Measurements from ENCODE around the gene ARID3A. TPM values are rescaled to one million over a fixed set of nuclear protein-coding genes. Genes with fewer than 3 reads are reported as not detected.

ARID3A gene
- total and polyA plus RNA-seq, 7 donors, result 2.3 to 6.7 (median 4.2) TPM

DNA sequence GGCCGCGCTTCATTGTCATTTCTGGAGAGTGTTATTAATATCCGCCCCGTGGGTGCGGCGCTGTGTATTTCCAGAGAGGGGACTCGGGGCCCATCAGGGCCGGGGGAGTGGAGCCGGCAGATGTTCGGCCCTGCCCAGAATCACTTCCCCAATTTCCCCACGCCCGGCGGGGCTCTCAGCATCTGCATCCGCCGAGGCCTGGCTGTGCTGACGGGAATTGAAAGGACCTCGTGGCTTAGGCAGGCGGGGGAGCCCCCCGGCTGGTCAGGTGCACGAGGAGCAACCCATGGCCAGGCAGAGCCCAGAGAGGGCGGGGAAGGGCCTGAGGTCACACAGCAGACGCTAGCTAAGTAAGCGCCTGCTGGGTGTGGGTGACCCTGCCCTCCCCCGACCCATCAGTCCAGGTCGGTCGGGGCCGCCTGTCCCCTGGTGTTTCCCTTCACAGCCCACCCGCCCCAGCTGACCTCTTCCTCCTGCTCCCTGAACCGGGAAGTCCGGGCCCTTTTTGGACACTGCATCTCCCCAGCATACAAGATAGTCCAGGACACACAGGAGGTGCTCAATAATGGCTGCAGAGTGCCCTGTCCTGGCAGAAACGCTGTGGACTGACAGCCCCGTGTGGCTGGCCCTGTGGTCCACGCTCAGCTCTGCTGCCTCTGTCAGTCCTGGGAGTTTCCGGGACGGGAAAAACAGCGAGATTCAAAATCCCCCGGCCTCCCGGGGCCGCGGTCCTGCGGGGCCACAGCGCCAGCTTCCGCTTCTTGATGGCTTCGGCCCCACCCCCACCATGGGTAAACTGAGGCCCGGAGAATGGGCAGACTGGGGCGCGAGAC is 22.1 kb downstream of the ARID3A start:
- Histone ChIP-seq H3K4me3 (no peak overlapping the region), H3K4me1 (no peaks in the 10 kb centered on the region), H3K27me3 (ENCODE audit: insufficient read depth in 3 of 3, low read length in 2 of 3) (peaks cover 0 to 5% (median 3%) of the 10 kb centered on the region in 3 donors), H3K36me3 (ENCODE audit: insufficient read depth in 1 of 2, low read depth in 1 of 2) (no peaks in the 10 kb centered on the region), H3K9me3 (no peaks in the 10 kb centered on the region), H3K27ac (no peak overlapping the region)
- 74 to 81% (median 76%) methylated on average over 39 to 47 of the region's 47 CpGs for WGBS, 3 donors
- TF ChIP-seq, protein P1, sequence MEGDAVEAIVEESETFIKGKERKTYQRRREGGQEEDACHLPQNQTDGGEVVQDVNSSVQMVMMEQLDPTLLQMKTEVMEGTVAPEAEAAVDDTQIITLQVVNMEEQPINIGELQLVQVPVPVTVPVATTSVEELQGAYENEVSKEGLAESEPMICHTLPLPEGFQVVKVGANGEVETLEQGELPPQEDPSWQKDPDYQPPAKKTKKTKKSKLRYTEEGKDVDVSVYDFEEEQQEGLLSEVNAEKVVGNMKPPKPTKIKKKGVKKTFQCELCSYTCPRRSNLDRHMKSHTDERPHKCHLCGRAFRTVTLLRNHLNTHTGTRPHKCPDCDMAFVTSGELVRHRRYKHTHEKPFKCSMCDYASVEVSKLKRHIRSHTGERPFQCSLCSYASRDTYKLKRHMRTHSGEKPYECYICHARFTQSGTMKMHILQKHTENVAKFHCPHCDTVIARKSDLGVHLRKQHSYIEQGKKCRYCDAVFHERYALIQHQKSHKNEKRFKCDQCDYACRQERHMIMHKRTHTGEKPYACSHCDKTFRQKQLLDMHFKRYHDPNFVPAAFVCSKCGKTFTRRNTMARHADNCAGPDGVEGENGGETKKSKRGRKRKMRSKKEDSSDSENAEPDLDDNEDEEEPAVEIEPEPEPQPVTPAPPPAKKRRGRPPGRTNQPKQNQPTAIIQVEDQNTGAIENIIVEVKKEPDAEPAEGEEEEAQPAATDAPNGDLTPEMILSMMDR (IDR thresholded peaks at IDR 0.05), result no peak
- DNase-seq (peak; percentile 66 to 81), ATAC-seq (peak; percentile 35 to 55 (median 40))
- intact Hi-C loops (cut with DNase I), result no loop called here

DNA sequence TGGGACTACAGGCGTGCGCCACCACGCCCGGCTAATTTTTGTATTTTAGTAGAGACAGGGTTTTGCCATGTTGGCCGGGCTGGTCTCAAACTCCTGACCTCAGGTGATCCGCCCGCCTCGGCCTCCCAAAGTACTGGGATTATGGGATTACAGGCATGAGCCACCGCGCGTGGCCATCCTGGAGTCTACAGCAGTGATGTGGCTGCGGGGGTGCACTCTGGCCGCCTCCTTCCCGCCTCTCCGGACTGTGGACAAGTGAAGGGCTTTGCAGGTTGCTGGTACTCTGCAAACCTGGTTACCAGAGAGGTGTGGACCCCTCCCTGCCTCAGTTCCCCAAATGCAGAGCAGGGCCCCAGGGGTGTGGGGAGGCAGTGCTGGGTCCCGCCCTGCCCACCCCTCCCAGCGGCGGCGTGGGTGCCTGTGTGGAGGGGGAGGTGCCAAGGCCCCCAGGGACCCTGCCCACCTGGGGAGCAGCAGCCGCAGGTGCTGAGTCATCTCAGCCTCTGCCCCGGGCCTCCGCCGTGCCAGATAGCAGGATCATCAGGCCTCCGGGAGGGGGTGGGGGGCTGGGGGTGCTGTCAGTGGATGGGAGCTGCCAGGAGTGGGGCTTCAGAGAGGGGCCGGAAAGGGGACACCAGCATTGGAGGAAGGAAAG is 23.1 kb downstream of the ARID3A start:
- Histone ChIP-seq H3K36me3 (ENCODE audit: insufficient read depth in 1 of 2, low read depth in 1 of 2) (no peaks in the 10 kb centered on the region), H3K4me3 (no peak overlapping the region), H3K27me3 (ENCODE audit: insufficient read depth in 3 of 3, low read length in 2 of 3) (peaks cover 0 to 13% (median 9%) of the 10 kb centered on the region in 3 donors), H3K27ac (no peak overlapping the region), H3K4me1 (no peaks in the 10 kb centered on the region), H3K9me3 (no peaks in the 10 kb centered on the region)
- DNase-seq (no peak), ATAC-seq (no peak)
- 84 to 89% (median 87%) methylated on average over 22 to 25 of the region's 25 CpGs for WGBS, 3 donors
- TF ChIP-seq, protein P1 (IDR thresholded peaks at IDR 0.05), result no peak
- intact Hi-C loops (cut with DNase I), result no loop called here

DNA sequence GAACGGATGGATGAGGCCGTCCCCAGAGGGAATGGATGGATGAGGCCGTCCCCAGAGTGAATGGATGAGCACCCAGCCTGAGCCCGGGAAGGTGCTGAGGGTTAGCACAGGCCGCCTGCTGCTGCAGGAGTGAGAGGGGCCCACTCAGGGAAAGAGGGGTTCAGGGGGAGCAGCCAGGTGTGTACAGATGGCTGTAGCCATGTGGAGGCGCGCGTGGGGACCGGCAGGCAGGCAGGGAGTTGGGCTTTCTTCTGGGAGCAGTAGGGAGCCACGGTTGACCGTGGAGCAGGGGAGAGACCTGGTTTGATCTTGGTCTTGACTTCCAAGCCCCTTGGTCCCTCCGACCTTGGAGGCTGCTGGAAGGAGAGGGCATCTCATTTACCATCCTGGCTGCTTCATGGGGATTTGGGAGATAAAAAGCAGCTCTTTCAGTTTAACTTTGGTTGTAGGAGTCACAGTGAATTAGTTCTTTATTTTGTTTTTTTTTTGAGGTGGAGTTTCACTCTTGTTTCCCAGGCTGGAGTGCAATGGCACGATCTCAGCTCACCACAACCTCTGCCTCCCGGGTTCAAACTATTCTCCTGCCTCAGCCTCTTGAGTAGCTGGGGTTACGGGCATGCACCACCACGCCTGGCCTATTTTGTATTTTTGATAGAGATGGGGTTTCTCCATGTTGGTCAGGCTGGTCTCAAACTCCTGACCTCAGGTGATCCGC is 24.7 kb downstream of the ARID3A start:
- Histone ChIP-seq H3K36me3 (ENCODE audit: insufficient read depth in 1 of 2, low read depth in 1 of 2) (no peaks in the 10 kb centered on the region), H3K27ac (no peak overlapping the region), H3K27me3 (ENCODE audit: insufficient read depth in 3 of 3, low read length in 2 of 3) (peaks cover 0 to 17% (median 9%) of the 10 kb centered on the region in 3 donors), H3K4me1 (no peaks in the 10 kb centered on the region), H3K4me3 (no peak overlapping the region), H3K9me3 (no peaks in the 10 kb centered on the region)
- WGBS, 3 donors, result 77 to 78% (median 78%) methylated on average over 17 of the region's 17 CpGs
- intact Hi-C loops (cut with DNase I), result no loop called here
- TF ChIP-seq, protein P1 (IDR thresholded peaks at IDR 0.05), result no peak
- ATAC-seq (no peak), DNase-seq (no peak)

GRCh38 chr19:952049-952679 is 26.3 kb downstream of the ARID3A start:
- intact Hi-C loops (cut with DNase I), result no loop called here
- Histone ChIP-seq H3K36me3 (ENCODE audit: insufficient read depth in 1 of 2, low read depth in 1 of 2) (no peaks in the 10 kb centered on the region), H3K4me3 (no peak overlapping the region), H3K9me3 (no peaks in the 10 kb centered on the region), H3K4me1 (no peaks in the 10 kb centered on the region), H3K27ac (no peak overlapping the region), H3K27me3 (ENCODE audit: insufficient read depth in 3 of 3, low read length in 2 of 3) (peaks cover 0 to 17% (median 9%) of the 10 kb centered on the region in 3 donors)
- DNase-seq (no peak), ATAC-seq (no peak)
- TF ChIP-seq, protein P1 (IDR thresholded peaks at IDR 0.05), result no peak
- 76 to 85% (median 84%) methylated on average over 12 to 14 of the region's 14 CpGs for WGBS, 3 donors
